ENCODE measurements around the gene KMT2A. TPM values are rescaled to one million over a fixed set of nuclear protein-coding genes. Genes with fewer than 3 reads are reported as not detected.

KMT2A gene
- total RNA-seq, 1 donor from 2014 or later: 14.0 TPM

DNA sequence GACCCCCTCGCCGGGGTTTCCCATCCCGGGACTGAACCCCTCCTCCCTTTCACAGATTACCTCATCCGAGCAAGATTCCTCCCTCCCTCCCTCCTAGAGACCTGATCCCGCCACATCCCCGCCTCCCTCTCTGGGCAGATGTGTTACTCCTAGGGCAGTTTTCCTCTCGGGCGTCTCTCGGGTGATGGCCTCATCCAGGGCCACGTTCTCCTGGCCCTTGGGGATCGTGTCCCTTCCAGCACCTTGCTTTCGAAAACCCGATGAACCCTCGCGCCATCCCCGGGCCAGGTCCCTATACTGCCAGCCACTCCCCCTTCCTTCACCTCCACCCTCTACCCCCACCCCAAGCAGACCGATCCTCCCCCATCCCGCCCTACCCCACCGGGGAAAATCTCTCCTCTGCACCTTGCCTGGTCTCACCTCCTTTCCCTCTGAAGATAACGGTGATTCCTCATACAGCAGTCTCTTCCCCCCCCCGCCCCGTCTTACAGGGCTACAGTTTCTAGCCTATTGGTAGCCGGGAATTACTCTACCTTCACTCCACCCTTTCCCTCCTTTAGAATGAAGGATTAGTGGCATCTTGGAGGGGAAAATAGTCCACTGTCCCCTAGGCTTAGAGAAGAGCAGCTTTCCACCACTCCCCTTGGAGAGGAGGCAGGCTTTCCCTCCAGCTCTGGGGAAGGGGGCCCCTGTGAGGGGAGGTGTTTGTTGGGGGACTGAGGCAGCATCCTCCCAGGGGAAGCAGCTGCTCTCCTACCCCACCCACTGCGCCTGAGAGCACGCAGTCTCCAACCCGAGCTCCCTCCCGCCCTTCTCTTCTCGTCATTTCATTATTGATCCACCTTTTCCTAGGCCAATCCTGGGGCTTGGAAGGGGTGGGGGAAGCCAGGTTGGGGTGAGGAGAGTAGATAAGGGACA lies 1.2 kb downstream of the KMT2A start:
- DNase-seq (ENCODE audit: low read depth) (peak; percentile 38), FAIRE-seq (no peak)
- Histone ChIP-seq H3K27me3 (ENCODE audit: control insufficient read depth, insufficient read depth, low read length) (no peaks in the 10 kb centered on the region), H3K4me3 (ENCODE audit: low read depth, low read length) (peak overlapping the region; percentile 86), H3K36me3 (ENCODE audit: control insufficient read depth, insufficient read depth, low read length) (no peaks in the 10 kb centered on the region)
- TF ChIP-seq, protein P1, sequence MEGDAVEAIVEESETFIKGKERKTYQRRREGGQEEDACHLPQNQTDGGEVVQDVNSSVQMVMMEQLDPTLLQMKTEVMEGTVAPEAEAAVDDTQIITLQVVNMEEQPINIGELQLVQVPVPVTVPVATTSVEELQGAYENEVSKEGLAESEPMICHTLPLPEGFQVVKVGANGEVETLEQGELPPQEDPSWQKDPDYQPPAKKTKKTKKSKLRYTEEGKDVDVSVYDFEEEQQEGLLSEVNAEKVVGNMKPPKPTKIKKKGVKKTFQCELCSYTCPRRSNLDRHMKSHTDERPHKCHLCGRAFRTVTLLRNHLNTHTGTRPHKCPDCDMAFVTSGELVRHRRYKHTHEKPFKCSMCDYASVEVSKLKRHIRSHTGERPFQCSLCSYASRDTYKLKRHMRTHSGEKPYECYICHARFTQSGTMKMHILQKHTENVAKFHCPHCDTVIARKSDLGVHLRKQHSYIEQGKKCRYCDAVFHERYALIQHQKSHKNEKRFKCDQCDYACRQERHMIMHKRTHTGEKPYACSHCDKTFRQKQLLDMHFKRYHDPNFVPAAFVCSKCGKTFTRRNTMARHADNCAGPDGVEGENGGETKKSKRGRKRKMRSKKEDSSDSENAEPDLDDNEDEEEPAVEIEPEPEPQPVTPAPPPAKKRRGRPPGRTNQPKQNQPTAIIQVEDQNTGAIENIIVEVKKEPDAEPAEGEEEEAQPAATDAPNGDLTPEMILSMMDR (IDR thresholded peaks at IDR 0.05; ENCODE audit: insufficient read depth, low read length, severe bottlenecking): no peak

DNA sequence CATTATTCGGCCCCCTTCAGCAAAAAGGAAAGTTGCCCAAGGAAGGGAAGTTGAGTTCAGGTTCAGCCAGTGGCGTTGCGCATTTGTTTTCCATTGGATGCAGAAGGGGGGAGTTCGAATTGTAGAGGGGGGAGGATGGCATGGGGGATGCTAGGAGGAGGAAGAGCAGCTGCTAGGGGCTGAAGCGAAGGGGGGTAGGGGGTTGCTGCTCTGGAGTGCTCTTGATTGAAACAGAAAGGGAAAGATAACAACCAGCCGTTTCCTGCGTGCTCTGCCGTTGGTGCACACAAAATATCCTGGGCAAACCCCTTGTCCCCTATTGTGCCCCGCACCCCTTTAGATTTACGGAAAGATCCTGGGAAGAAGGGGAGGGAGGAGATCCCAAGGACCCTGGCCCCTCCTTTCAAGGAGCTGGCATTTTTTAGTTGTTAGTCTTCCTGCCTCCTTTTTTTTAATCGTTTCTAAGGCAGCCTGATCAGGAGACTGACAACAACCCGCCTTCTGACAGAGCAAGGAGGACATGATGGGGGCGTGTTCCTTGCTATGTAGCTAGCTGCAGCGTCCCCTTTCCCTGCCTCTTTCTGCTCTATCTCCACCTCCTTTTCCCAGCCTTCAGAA lies 2.1 kb downstream of the KMT2A start:
- no peaks in the 10 kb centered on the region for H3K36me3 ChIP-seq (ENCODE audit: control insufficient read depth, insufficient read depth, low read length)
- peak overlapping the region; percentile 86 for H3K4me3 ChIP-seq (ENCODE audit: low read depth, low read length)
- TF ChIP-seq, protein P1 (IDR thresholded peaks at IDR 0.05; ENCODE audit: insufficient read depth, low read length, severe bottlenecking): no peak
- H3K27me3 ChIP-seq (ENCODE audit: control insufficient read depth, insufficient read depth, low read length): no peaks in the 10 kb centered on the region
- FAIRE-seq: no peak
- peak; percentile 71 for DNase-seq (ENCODE audit: low read depth)

DNA sequence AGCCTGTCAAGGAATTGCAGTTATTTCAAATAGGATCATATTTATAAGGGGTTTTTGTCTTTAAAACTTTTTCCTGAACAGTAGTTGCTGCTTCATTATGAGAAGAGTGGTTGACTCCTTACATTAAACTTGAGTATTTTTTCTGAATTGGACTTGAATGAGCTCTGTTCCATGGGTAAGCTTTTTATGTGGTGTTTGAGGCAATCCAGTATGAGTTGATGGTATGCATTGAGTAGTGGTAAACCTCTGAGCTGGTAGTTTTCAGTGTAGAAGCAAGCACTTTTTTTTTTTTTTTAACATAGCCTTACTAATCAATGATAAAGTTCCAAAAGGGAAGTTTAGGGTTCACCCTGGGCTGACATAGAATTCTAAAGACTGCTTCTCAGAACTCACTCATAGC lies 3.4 kb downstream of the KMT2A start:
- FAIRE-seq (no peak), DNase-seq (ENCODE audit: low read depth) (no peak)
- Histone ChIP-seq H3K36me3 (ENCODE audit: control insufficient read depth, insufficient read depth, low read length) (no peaks in the 10 kb centered on the region), H3K27me3 (ENCODE audit: control insufficient read depth, insufficient read depth, low read length) (no peaks in the 10 kb centered on the region), H3K4me3 (ENCODE audit: low read depth, low read length) (no peak overlapping the region)
- TF ChIP-seq, protein P1 (IDR thresholded peaks at IDR 0.05; ENCODE audit: insufficient read depth, low read length, severe bottlenecking): no peak

DNA sequence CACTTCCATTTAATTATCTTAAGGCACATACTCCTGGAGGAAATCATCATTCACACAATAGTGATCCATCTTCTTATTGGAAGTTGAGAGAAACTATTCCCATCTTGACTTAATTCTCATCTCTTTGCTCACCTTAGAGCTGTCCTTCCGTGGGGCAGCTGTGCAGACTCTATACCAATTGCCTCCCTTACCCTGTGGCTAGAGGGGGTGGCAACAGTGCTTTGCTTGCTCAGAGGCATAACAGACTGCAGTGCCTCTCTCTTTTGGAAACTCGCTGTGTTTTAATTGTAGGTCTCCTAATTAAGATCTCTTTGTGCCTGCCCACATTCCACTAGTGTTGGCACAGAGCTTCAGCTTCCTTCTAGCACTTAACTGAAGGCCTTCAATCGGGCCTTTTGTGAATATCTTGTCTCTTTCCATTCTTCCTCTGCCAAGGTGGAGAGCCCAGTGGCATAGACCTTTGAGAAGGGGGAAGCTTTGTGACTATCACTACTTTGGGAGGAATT lies 5.5 kb downstream of the KMT2A start:
- no peak for DNase-seq (ENCODE audit: low read depth)
- TF ChIP-seq, protein P1 (IDR thresholded peaks at IDR 0.05; ENCODE audit: insufficient read depth, low read length, severe bottlenecking): no peak
- H3K4me3 ChIP-seq (ENCODE audit: low read depth, low read length): no peak overlapping the region
- no peak for FAIRE-seq
- no peaks in the 10 kb centered on the region for H3K36me3 ChIP-seq (ENCODE audit: control insufficient read depth, insufficient read depth, low read length)
- H3K27me3 ChIP-seq (ENCODE audit: control insufficient read depth, insufficient read depth, low read length): no peaks in the 10 kb centered on the region

DNA sequence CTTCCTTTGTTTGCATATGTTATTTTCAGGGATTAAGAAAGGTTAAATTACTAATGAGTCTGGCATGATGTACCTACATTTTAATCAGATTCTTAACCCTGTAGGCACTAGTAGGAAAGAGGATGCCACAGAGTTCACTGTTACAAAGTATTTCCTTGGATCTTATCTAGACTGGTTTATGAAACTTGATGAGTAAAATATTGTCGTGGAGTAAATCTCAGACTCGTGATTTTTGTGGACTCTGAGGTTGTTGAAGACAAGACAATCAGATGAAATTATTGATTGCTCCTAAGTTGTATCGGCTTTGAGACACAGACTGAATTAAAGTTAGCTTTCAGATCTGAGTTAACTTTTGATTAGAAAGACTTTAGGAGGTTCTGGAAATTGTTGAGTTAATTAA lies 6.0 kb downstream of the KMT2A start:
- Histone ChIP-seq H3K4me3 (ENCODE audit: low read depth, low read length) (no peak overlapping the region), H3K27me3 (ENCODE audit: control insufficient read depth, insufficient read depth, low read length) (no peaks in the 10 kb centered on the region), H3K36me3 (ENCODE audit: control insufficient read depth, insufficient read depth, low read length) (no peaks in the 10 kb centered on the region)
- DNase-seq (ENCODE audit: low read depth) (peak; percentile 10), FAIRE-seq (no peak)
- TF ChIP-seq, protein P1 (IDR thresholded peaks at IDR 0.05; ENCODE audit: insufficient read depth, low read length, severe bottlenecking): no peak

Measured in bronchial epithelial cell (primary cell).